Liver (tissue), 3 donors: ENCODE data around the gene ANKRD10.

Experiments
- CTCF ChIP-seq: fragments of 150-350 bp; IDR thresholded peaks from 2 replicates; pipeline ENCODE4 v1.5.1; 2017; ENCODE audit warnings: improper control_type of control experiment, low read depth, low read length; ENCODE audit not compliant: missing input control
- JUND ChIP-seq, 2 donors: IDR thresholded peaks; 2 replicates each; pipeline ENCODE4 v1.6.1; 2016; ENCODE audit warnings: antibody characterized with exemption in 2 of 2
- SP1 ChIP-seq: IDR thresholded peaks from 2 replicates; pipeline ENCODE4 v1.6.1; 2018; ENCODE audit warnings: antibody characterized with exemption, mild to moderate bottlenecking
- YY1 ChIP-seq: IDR thresholded peaks from 2 replicates; pipeline ENCODE4 v1.6.1; 2016; ENCODE audit warnings: antibody characterized with exemption, mild to moderate bottlenecking
- ZBTB33 ChIP-seq: IDR thresholded peaks from 2 replicates; pipeline ENCODE4 v1.6.1; 2016; ENCODE audit warnings: antibody characterized with exemption
- donor health status: healthy.
- donor health status: healthy.

GRCh38 chr13:110834572-110834971 lies 80.3 kb downstream of the ANKRD10 start:
- TF ChIP-seq JUND (IDR thresholded peaks at IDR 0.05), result no peak
- no peak for TF ChIP-seq CTCF
- no peak for TF ChIP-seq ZBTB33
- no peak for TF ChIP-seq SP1
- no peak for TF ChIP-seq YY1
